AG04450 (cell line): Measurements from ENCODE around the gene FAM149A. TPM values are rescaled to one million over a fixed set of nuclear protein-coding genes. Genes with fewer than 3 reads are reported as not detected.

ENCODE experiments used
- CTCF ChIA-PET: fragments of 300-600, 350-600 bp; formaldehyde crosslinking; extraction: SDS; loops from one replicate; lab custom pipeline; 2022; ENCODE audit warnings: antibody characterized with exemption, inconsistent platforms; lab: Charles Lee
- POLR2A ChIA-PET: fragments of 350-600 bp; formaldehyde crosslinking; extraction: SDS; loops from one replicate; lab custom pipeline; 2021; ENCODE audit warnings: antibody characterized with exemption, inconsistent platforms; lab: Yijun Ruan, JAX
- DNase-seq: peaks from one replicate; pipeline ENCODE4 v3.0.0-alpha.2; 2011; ENCODE audit warnings: low read depth, low spot score
- H3K27ac ChIP-seq: one replicate; pipeline ENCODE4 v1.5.1; 2012; ENCODE audit warnings: low read depth, low read length, control low read depth
- H3K27me3 ChIP-seq: one replicate; pipeline ENCODE4 v1.6.0; 2012; ENCODE audit warnings: low read length; ENCODE audit not compliant: control insufficient read depth, insufficient read depth
- H3K4me3 ChIP-seq: 2 replicates; pipeline ENCODE4 v1.5.1; 2011; ENCODE audit warnings: mild to moderate bottlenecking, low read depth, low read length, control low read depth
- H3K9me3 ChIP-seq: 2 replicates; pipeline ENCODE4 v1.5.1; 2012; ENCODE audit warnings: low read length; ENCODE audit not compliant: control insufficient read depth, insufficient read depth
- CTCF ChIP-seq: IDR thresholded peaks from 2 replicates; pipeline ENCODE4 v1.5.1; 2011; ENCODE audit warnings: low read depth, low read length, control low read depth, inconsistent platforms
- polyA plus RNA-seq: library from polyadenylated mRNA; depleted of rRNA; stranded (reverse); fragments of >200 nt; gene quantifications from 2 replicates; pipeline ENCODE4 v1.2.3, GENCODE V29; 2011

FAM149A gene
- polyA plus RNA-seq, 1 experiment = 0.07 TPM

- Histone ChIP-seq H3K4me3 (no peak overlapping the region), H3K27me3 (no peaks in the 10 kb centered on the region), H3K9me3 (no peaks in the 10 kb centered on the region), H3K27ac (no peak overlapping the region)
- DNase-seq = no peak
- CTCF ChIA-PET = no interaction called here
- POLR2A ChIA-PET = no interaction called here
- no peak for TF ChIP-seq CTCF
These were observed 12.2 kb downstream of the FAM149A start for GRCh38 chr4:186116697-186117096.

- CTCF ChIA-PET = no interaction called here
- H3K4me3 ChIP-seq = no peak overlapping the region
- no peak overlapping the region for H3K27ac ChIP-seq
- no peaks in the 10 kb centered on the region for H3K9me3 ChIP-seq
- TF ChIP-seq CTCF = no peak
- no peak for DNase-seq
- H3K27me3 ChIP-seq = no peaks in the 10 kb centered on the region
- POLR2A ChIA-PET = no interaction called here
These were observed 14.1 kb downstream of the FAM149A start for GRCh38 chr4:186118582-186118981.

DNA sequence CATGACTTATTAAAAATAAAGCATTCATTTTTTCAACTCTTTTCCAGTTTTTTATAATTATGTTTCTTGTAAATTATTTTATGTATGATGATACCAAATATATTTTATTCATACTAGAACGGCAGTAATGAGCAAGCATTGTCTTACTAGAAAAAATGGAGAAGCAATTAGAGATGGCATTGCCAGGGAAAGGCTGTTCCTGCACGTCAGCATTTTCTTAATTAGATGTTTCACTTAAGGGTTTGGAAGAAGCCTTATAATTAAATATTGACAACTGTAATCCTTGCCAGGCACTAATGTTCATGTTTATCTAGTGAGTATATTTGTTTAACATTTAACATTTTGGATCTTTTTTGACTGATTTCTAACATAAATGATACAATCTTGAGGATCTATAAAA lies 16.6 kb downstream of the FAM149A start:
- CTCF ChIA-PET = no interaction called here
- H3K27me3 ChIP-seq = no peaks in the 10 kb centered on the region
- H3K27ac ChIP-seq = no peak overlapping the region
- no peak for DNase-seq
- no peak overlapping the region for H3K4me3 ChIP-seq
- no peak for TF ChIP-seq CTCF
- POLR2A ChIA-PET = no interaction called here
- H3K9me3 ChIP-seq = no peaks in the 10 kb centered on the region

- CTCF ChIA-PET = interaction anchor here (0.8 to 2.3 kb wide), 3 partner anchors 8 to 107 kb away, joined by 3 to 7 read pairs (median 3); no protein-coding TSS in a partner anchor
- no peaks in the 10 kb centered on the region for H3K27me3 ChIP-seq
- no peak for DNase-seq
- TF ChIP-seq CTCF = no peak
- POLR2A ChIA-PET = no interaction called here
- H3K27ac ChIP-seq = no peak overlapping the region
- no peaks in the 10 kb centered on the region for H3K9me3 ChIP-seq
- no peak overlapping the region for H3K4me3 ChIP-seq
These were observed 24.3 kb downstream of the FAM149A start for GRCh38 chr4:186128842-186129241.

DNA sequence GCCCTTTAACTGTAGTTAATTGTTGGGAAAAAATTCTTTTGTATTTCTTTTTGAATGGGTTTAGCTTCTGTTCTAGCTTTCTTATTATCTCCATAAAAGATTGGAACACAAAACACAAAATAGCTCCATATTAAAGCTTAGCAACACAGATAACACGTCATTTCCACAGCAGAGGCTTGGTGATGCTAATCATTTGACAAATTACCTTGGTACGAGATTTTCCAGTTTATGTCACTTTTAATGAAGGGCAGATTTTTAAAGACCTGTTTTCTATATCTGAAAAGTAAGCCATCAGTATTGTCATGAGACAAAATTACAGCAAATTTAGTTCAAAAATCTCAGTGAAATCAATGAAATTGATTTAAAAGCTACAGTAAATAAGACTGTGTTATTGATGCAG lies 27.4 kb downstream of the FAM149A start:
- no peaks in the 10 kb centered on the region for H3K9me3 ChIP-seq
- ChIA-PET CTCF (no interaction called here), POLR2A (no interaction called here)
- no peak for TF ChIP-seq CTCF
- H3K4me3 ChIP-seq = no peak overlapping the region
- DNase-seq = no peak
- no peaks in the 10 kb centered on the region for H3K27me3 ChIP-seq
- no peak overlapping the region for H3K27ac ChIP-seq
